AML-193 (cell line): Measurements from ENCODE around the gene CDKN1C.

Experiments
- DNase-seq, 2 experiments: peaks; one replicate each; lab custom pipeline; 2025; lab: John Stamatoyannopoulos, UW

CDKN1C gene

DNA sequence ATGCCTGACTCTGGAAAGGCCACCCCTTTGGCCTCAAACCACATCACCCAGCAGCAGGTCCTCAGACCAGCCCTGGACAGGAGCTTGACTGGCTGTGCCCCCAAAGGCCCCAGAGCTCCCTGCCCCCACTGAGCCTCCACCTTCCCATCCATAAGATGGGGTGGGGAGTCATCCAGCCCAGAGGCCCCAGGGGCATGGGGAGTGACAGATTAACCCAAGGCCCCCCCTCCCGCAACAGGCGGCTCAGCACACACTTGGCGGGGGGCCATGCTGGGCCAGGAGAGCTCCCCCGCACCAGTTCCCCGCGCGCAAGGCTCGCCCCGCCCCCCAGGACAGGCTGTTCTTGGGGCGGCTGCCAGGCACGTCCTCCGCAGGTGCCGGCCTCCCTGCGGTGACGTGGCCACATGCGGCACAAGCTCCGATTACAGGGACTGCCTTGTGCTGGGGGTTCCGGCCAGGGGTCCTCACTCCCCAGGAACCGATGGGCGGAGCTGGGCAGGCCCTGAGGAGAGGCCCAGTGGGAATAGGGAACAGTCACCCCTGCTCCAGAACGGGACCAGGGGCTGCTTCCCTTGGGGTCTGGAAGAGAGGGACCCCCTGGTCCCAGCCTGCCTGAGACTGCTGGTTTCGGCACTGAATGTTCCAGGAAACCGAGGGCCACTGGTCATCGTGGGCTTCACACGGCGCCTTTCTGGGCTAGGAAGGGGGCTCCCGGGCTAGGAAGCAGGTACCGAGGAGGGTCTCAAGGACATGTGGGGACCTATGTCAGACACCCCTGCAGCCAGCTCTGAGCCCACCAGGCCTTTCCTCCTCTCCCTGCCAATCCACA lies 5.1 kb upstream of the CDKN1C start:
- no peak for DNase-seq

- DNase-seq, result no peak
Measured at GRCh38 chr11:2889362-2890273, 4.0 kb upstream of the CDKN1C start.

DNA sequence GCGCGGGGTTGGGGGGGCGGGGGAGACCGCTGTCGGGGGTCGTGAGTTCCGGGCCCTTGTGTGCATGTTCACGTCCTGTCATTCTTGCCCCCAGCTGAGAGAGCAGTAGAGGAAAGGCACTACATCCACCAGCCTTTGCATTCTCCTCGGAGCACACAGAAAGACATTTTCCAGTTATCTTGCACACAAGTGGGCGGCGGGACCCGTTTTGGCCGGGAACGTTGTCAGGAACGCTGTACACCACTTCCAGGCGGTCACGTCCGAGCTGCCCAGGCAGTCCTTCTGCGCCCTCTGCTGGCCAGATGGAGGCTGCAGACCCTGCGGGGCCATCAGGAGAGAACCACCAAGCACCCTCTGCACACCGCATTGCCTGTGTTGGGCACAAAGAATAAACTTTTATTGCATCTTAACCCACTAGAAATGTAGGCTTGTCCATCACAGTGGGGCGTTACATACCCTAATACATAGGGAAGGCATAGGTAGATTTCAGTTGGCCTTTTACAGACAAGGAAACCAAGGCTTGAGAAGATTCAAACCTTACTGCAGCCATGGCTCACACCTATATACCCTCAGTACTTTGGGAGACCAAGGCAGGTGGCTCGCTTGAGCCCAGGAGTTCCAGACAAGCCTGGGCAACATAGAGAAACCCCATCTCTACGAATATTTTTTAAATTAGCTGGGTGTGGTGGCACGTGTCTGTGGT lies 2.8 kb upstream of the CDKN1C start:
- peak; percentile 34 to 49 for DNase-seq

DNA sequence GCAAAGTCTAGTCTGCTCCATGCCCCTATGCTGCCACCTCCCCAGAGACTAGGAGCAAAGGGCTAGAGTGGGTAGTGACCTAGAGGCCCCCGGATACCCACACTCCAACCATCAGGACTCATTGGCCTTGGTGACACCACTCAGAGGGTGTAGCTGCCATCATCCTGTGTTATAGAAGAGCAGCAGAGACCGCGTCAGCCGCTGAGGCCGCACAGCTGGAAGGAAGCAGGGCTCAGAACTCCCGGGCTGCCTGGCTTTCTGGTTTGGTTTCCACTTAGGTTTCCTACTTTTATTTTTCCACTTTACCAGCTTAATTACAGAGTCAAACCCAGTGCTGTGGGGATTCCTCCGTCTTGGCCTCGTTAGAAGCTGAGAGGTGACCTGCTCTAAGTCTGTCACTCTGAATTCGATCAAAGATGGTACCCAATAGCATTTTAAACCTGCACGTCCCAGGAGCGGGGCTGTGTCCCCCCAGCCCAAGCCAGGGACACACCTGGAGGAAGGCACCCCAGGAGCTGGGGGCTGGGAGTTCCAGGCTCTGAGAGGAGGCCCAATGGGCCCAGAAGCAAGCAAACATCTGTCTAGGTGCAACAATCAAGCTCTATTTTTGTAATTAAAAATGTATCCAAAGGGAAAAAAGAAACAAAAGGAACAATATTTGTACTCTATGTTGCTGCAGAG lies 2.1 kb upstream of the CDKN1C start:
- DNase-seq, result no peak

- DNase-seq, result no peak
Measured at GRCh38 chr11:2886936-2887335, 1.4 kb upstream of the CDKN1C start.

GRCh38 chr11:2886191-2886894 lies 768 bp upstream of the CDKN1C start:
- no peak for DNase-seq

GRCh38 chr11:2885017-2885677 lies 428 bp downstream of the CDKN1C start:
- no peak for DNase-seq

DNA sequence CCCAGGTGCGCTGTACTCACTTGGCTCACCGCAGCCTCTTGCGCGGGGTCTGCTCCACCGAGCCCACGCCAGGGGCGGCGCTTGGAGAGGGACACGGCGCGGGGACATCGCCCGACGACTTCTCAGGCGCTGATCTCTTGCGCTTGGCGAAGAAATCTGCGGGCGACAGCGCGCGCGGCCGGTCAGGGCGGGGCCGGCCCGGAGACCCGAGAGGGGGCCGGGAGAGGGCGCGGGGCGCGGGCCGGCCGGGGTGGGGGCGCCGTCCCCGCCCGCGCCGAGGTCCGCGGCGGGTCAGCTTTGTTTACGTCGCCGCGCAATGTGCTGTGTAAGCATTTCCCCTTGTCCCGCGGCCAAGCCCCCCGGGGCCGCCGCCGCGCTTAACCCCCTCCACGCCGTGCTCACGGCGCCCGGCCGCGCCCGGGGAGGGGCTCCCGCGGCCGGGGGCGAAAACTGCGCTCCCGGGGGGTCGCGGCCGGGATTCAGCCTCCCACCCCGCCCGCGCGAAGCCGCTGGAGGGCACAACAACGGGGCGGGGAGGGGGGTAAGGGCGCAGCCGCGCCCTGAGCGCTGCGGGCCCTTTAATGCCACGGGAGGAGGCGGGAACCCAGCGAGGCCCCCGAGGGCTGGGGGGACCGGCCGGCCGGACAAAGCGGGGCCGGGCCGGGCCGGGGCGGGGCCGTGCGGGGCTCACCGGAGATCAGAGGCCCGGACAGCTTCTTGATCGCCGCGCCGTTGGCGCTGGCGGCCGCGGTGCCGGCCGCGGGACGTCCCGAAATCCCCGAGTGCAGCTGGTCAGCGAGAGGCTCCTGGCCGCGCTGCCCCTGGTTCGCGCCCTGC lies 1.4 kb downstream of the CDKN1C start:
- no peak for DNase-seq

- DNase-seq, result no peak
Measured at GRCh38 chr11:2883640-2883978, 2.0 kb downstream of the CDKN1C start.

- no peak for DNase-seq
Measured at GRCh38 chr11:2882396-2883110, 3.0 kb downstream of the CDKN1C start.

GRCh38 chr11:2881981-2882375 lies 3.6 kb downstream of the CDKN1C start:
- DNase-seq, result no peak

DNA sequence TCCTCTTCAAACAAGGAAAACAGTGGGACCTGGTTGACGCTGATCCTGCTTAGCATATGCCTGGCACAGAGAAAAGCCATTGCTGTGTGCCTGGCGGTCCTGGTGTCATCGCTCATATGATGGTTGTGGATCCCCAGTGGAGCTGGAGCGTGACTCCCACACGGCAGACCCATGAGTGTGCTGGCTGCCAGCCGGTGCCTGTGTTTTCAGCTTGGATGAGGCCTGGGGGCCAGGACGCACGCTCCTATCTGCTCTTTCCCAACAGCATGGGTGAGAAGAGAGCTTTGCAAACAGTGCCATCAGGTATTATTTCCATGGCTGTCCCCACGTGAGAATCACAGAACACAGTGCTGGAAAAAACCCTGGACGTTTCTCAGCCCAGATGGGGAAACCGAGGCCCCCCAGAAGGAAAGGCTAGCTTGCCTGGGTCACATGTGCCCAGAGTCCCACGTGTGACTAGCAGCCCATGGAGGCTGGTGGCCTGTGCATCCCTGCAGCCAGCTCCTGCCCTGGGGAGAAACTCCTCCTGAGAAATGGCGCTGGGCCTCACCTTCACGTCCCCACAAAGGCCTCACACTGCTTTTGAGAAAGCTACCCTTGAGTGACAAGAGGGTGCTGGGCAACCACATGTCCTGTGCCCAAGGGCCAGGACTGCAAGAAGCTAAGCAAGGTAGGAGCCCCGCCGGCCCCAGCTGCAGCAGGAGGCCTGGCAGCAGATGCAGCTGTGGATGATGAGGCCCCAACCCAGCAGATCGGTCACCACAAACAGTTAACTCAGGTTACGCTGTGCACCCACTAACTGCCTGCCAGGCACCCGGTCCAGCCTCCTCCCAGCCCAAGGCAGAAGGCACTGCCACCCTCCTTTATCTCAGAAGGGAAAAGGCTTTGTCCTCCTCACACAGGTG lies 4.2 kb downstream of the CDKN1C start:
- DNase-seq, result no peak

DNA sequence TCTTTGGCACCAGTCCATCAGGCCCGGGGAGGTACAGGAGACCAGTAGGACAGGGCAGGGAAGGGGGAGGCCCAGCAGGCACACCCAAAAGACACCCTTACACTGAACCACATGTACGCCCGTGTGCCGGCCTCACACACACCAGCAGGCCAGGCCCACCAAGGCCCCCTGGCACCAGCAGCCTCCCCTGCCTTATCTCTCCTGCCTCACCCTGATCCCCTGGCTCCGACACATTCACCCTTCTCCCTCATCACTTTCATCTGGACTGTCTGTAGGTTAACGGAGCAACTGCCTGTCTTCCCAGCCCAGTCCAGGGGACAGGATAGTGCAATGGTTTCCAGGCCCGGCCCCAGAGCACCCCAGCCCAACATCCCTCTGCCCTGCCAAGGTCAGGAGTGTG lies 4.9 kb downstream of the CDKN1C start:
- DNase-seq, result no peak

GRCh38 chr11:2878782-2879181 lies 6.8 kb downstream of the CDKN1C start:
- no peak for DNase-seq

DNA sequence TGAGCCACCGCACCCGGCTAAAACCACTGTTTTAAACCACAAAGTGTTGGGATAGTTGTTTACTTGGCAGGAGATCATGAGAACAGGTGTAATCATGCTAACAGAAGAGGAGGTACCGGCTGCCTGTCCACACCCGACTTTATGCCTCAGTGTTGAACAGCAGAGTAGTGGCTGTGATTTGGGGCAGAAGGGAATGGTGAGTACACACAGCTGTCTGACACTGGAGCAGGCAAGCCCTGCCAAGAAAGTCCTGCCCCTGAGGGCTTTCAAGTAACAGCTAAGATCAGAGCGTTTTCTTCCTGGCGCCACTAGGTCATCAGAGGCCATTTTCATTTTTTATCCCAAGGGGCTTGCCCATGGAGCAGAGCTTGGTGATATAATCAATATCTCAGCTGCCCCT lies 8.1 kb downstream of the CDKN1C start:
- no peak for DNase-seq

GRCh38 chr11:2874963-2875362 lies 10.6 kb downstream of the CDKN1C start:
- DNase-seq, result no peak

GRCh38 chr11:2870969-2871680 lies 14.4 kb downstream of the CDKN1C start:
- no peak for DNase-seq

DNA sequence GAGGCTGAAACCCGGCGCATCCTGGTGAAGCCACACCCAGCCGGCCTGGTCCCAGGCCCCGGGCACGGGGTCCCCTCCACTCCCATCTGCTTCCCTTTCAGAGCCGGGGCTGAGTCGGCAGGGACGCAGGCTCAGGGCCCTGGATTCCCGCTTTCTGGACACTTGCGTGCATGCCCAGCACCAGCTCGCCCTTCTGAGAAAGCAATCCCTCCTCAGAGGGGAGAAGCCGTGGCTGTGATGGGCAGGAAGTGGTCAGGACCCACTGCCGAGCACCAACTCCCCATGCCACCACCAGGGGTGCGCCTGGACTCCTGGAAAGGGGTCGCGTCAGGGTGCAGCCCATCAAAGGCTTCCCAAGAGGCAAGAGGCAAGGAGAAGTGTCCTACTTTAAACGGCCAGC lies 15.1 kb downstream of the CDKN1C start:
- no peak for DNase-seq
